Right kidney (tissue), 9 donors: Measurements from ENCODE around the gene EIF4G2.
"Not testable (repeated sequence)": the region's sequence is repeated elsewhere in the genome, so short reads cannot be mapped to it uniquely, and the experiment has no call there.

Source experiments
- DNase-seq: peaks from one replicate; pipeline ENCODE4 v3.0.0-alpha.2; 2016
- long read RNA-seq, 8 donors: transcript quantifications; one replicate each; lab custom pipeline, GENCODE V29; 2026

The EIF4G2 gene
- long read RNA-seq, donor 1, transcript EIF4G2-201 (22 exons, 3,978 nt) = major isoform, 50 of 250 reads
- long read RNA-seq, donor 1, transcript EIF4G2-228 (2 exons, 523 nt) = minor isoform, 8 of 250 reads
- long read RNA-seq, donor 1, transcript EIF4G2-204 (3 exons, 690 nt) = minor isoform, 5 of 250 reads
- long read RNA-seq, donor 1, transcript EIF4G2-202 (21 exons, 3,346 nt) = minor isoform, 5 of 250 reads
- long read RNA-seq, donor 1, partial matches to known transcripts = 178 of 250 reads
- long read RNA-seq, donor 1, other reads (novel, unspliced or antisense) = 0 of 250 reads
- long read RNA-seq, donor 2, transcript EIF4G2-201 (22 exons, 3,978 nt) = major isoform, 16 of 190 reads
- long read RNA-seq, donor 2, transcript EIF4G2-228 (2 exons, 523 nt) = minor isoform, 9 of 190 reads
- long read RNA-seq, donor 2, transcript EIF4G2-204 (3 exons, 690 nt) = minor isoform, 5 of 190 reads
- long read RNA-seq, donor 2, partial matches to known transcripts = 159 of 190 reads
- long read RNA-seq, donor 2, other reads (novel, unspliced or antisense) = 0 of 190 reads
- long read RNA-seq, donor 3, transcript EIF4G2-204 (3 exons, 690 nt) = minor isoform, 6 of 114 reads
- long read RNA-seq, donor 3, transcript EIF4G2-201 (22 exons, 3,978 nt) = major isoform, 13 of 114 reads
- long read RNA-seq, donor 3, partial matches to known transcripts = 87 of 114 reads
- long read RNA-seq, donor 3, other reads (novel, unspliced or antisense) = 0 of 114 reads
- long read RNA-seq, donor 4, transcript EIF4G2-201 (22 exons, 3,978 nt) = major isoform, 21 of 246 reads
- long read RNA-seq, donor 4, transcript EIF4G2-204 (3 exons, 690 nt) = minor isoform, 10 of 246 reads
- long read RNA-seq, donor 4, transcript EIF4G2-228 (2 exons, 523 nt) = minor isoform, 10 of 246 reads
- long read RNA-seq, donor 4, partial matches to known transcripts = 196 of 246 reads
- long read RNA-seq, donor 4, other reads (novel, unspliced or antisense) = 0 of 246 reads
- long read RNA-seq, donor 5, transcript EIF4G2-202 (21 exons, 3,346 nt) = minor isoform, 8 of 210 reads
- long read RNA-seq, donor 5, transcript EIF4G2-201 (22 exons, 3,978 nt) = major isoform, 56 of 210 reads
- long read RNA-seq, donor 5, transcript EIF4G2-204 (3 exons, 690 nt) = minor isoform, 10 of 210 reads
- long read RNA-seq, donor 5, partial matches to known transcripts = 134 of 210 reads
- long read RNA-seq, donor 5, other reads (novel, unspliced or antisense) = 0 of 210 reads
- long read RNA-seq, donor 6, transcript EIF4G2-204 (3 exons, 690 nt) = minor isoform, 7 of 293 reads
- long read RNA-seq, donor 6, transcript EIF4G2-228 (2 exons, 523 nt) = minor isoform, 9 of 293 reads
- long read RNA-seq, donor 6, transcript EIF4G2-201 (22 exons, 3,978 nt) = major isoform, 34 of 293 reads
- long read RNA-seq, donor 6, partial matches to known transcripts = 238 of 293 reads
- long read RNA-seq, donor 6, other reads (novel, unspliced or antisense) = 0 of 293 reads
- long read RNA-seq, donor 7, transcript EIF4G2-201 (22 exons, 3,978 nt) = major isoform, 49 of 517 reads
- long read RNA-seq, donor 7, transcript EIF4G2-202 (21 exons, 3,346 nt) = minor isoform, 6 of 517 reads
- long read RNA-seq, donor 7, transcript EIF4G2-228 (2 exons, 523 nt) = minor isoform, 17 of 517 reads
- long read RNA-seq, donor 7, transcript EIF4G2-204 (3 exons, 690 nt) = minor isoform, 16 of 517 reads
- long read RNA-seq, donor 7, partial matches to known transcripts = 421 of 517 reads
- long read RNA-seq, donor 7, other reads (novel, unspliced or antisense) = 0 of 517 reads
- long read RNA-seq, donor 8, transcript EIF4G2-228 (2 exons, 523 nt) = minor isoform, 6 of 277 reads
- long read RNA-seq, donor 8, transcript EIF4G2-204 (3 exons, 690 nt) = minor isoform, 14 of 277 reads
- long read RNA-seq, donor 8, transcript EIF4G2-201 (22 exons, 3,978 nt) = major isoform, 44 of 277 reads
- long read RNA-seq, donor 8, partial matches to known transcripts = 196 of 277 reads
- long read RNA-seq, donor 8, other reads (novel, unspliced or antisense) = 5 of 277 reads

GRCh38 chr11:10808553-10809372 is at the start of gene EIF4G2:
TSS of gene EIF4G2 (minus strand) at chr11:10808926.
- DNase-seq = peak; percentile 97

- DNase-seq = peak; percentile 100
Measured at GRCh38 chr11:10857709-10858438, 49.1 kb upstream of the EIF4G2 start, which contains the start of gene ZBED5. TSS of gene ZBED5 (minus strand) at chr11:10858053. CDS start at chr11:10854945, 3,108 bp downstream.

- no peak for DNase-seq
Measured at GRCh38 chr11:10857459-10857708, 48.7 kb upstream of the EIF4G2 start.

- no peak for DNase-seq
Measured at GRCh38 chr11:10856689-10857458, 48.1 kb upstream of the EIF4G2 start.

GRCh38 chr11:10855295-10855694 is 46.6 kb upstream of the EIF4G2 start:
- DNase-seq = no peak

GRCh38 chr11:10847960-10848860 is 39.5 kb upstream of the EIF4G2 start:
- DNase-seq = no peak

GRCh38 chr11:10846660-10847059 is 37.9 kb upstream of the EIF4G2 start:
- no peak for DNase-seq

GRCh38 chr11:10845589-10845988 is 36.9 kb upstream of the EIF4G2 start:
- DNase-seq = no peak

GRCh38 chr11:10844796-10845195 is 36.1 kb upstream of the EIF4G2 start:
- DNase-seq = no peak

GRCh38 chr11:10844356-10844755 is 35.6 kb upstream of the EIF4G2 start:
- no peak for DNase-seq

- DNase-seq = no peak
Measured at GRCh38 chr11:10838881-10839280, 30.2 kb upstream of the EIF4G2 start.

- no peak for DNase-seq
Measured at GRCh38 chr11:10838083-10838482, 29.4 kb upstream of the EIF4G2 start.

- DNase-seq = not testable (repeated sequence)
Measured at GRCh38 chr11:10836884-10837283, 28.2 kb upstream of the EIF4G2 start.

GRCh38 chr11:10829139-10829538 is 20.4 kb upstream of the EIF4G2 start:
- DNase-seq = no peak

- no peak for DNase-seq
Measured at GRCh38 chr11:10828402-10828801, 19.7 kb upstream of the EIF4G2 start.

GRCh38 chr11:10824888-10825287 is 16.2 kb upstream of the EIF4G2 start:
- no peak for DNase-seq

- DNase-seq = no peak
Measured at GRCh38 chr11:10823152-10823579, 14.4 kb upstream of the EIF4G2 start.
